IMR-90 (cell line): ENCODE measurements around the gene CYBRD1.

Experiments
- BHLHE40 ChIP-seq: fragments of 150-350 bp; IDR thresholded peaks from 2 replicates; pipeline ENCODE4 v1.6.1; 2016; ENCODE audit warnings: mild to moderate bottlenecking, low read depth, low read length
- CEBPB ChIP-seq: IDR thresholded peaks from 2 replicates; pipeline ENCODE4 v1.6.1; 2012; ENCODE audit warnings: low read depth, low read length, improper control_type of control experiment
- CHD1 ChIP-seq: IDR thresholded peaks from 2 replicates; pipeline ENCODE4 v1.6.1; 2012; ENCODE audit warnings: low read depth, low read length, improper control_type of control experiment
- CTCF ChIP-seq: conservative IDR thresholded peaks from 2 replicates; pipeline ENCODE4 v1.5.1; 2012; ENCODE audit warnings: mild to moderate bottlenecking, low read depth, low read length, improper control_type of control experiment
- MAFK ChIP-seq: IDR thresholded peaks from 2 replicates; pipeline ENCODE4 v1.6.1; 2012; ENCODE audit warnings: low read depth, low read length, improper control_type of control experiment
- MAZ ChIP-seq: IDR thresholded peaks from 2 replicates; pipeline ENCODE4 v1.6.1; 2012; ENCODE audit warnings: low read depth, mild to moderate bottlenecking, low read length, improper control_type of control experiment, moderate library complexity, borderline replicate concordance
- MXI1 ChIP-seq: IDR thresholded peaks from 2 replicates; pipeline ENCODE4 v1.6.1; 2012; ENCODE audit warnings: low read depth, mild to moderate bottlenecking, low read length, moderate library complexity, borderline replicate concordance
- POLR2A ChIP-seq: IDR thresholded peaks from 2 replicates; pipeline ENCODE4 v1.6.1; 2012; ENCODE audit warnings: mild to moderate bottlenecking, low read depth, low read length
- RAD21 ChIP-seq: IDR thresholded peaks from 2 replicates; pipeline ENCODE4 v1.6.1; 2012; ENCODE audit warnings: low read length, improper control_type of control experiment
- RCOR1 ChIP-seq: IDR thresholded peaks from 2 replicates; pipeline ENCODE4 v1.6.1; 2012; ENCODE audit warnings: mild to moderate bottlenecking, low read length, improper control_type of control experiment; ENCODE audit not compliant: insufficient replicate concordance
- RFX5 ChIP-seq: IDR thresholded peaks from 2 replicates; pipeline ENCODE4 v1.8.0; 2012; ENCODE audit warnings: low read depth, mild to moderate bottlenecking, low read length, moderate library complexity
- TF ChIP-seq, protein P1 (sequence below): fragments of 150-350 bp; IDR thresholded peaks from 2 replicates; pipeline ENCODE4 v1.6.1; 2017; ENCODE audit warnings: mild to moderate bottlenecking, antibody characterized with exemption, low read length, low read depth

GRCh38 chr2:171505374-171505773, 16.9 kb upstream of the CYBRD1 start:
- no peak for TF ChIP-seq CTCF
- no peak for TF ChIP-seq BHLHE40
- TF ChIP-seq, protein P1, sequence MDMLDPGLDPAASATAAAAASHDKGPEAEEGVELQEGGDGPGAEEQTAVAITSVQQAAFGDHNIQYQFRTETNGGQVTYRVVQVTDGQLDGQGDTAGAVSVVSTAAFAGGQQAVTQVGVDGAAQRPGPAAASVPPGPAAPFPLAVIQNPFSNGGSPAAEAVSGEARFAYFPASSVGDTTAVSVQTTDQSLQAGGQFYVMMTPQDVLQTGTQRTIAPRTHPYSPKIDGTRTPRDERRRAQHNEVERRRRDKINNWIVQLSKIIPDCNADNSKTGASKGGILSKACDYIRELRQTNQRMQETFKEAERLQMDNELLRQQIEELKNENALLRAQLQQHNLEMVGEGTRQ: no peak
- no peak for TF ChIP-seq POLR2A
- no peak for TF ChIP-seq CHD1
- TF ChIP-seq MAFK: no peak
- TF ChIP-seq RAD21: no peak
- no peak for TF ChIP-seq MAZ
- no peak for TF ChIP-seq RCOR1
- TF ChIP-seq MXI1: no peak
- no peak for TF ChIP-seq RFX5
- TF ChIP-seq CEBPB: no peak
